ENCODE measurements around the gene PDE11A. TPM values are rescaled to one million over a fixed set of nuclear protein-coding genes. Genes with fewer than 3 reads are reported as not detected.

The PDE11A gene
- total RNA-seq, 6 experiments from 2014 or later: 1.2 to 9.4 (median 6.3) TPM

GRCh38 chr2:177885828-177886466 is 186.6 kb downstream of the PDE11A start:
- Histone ChIP-seq H3K27ac (no peak overlapping the region), H3K9me3 (no peaks in the 10 kb centered on the region), H3K4me1 (peaks cover 0 to 52% (median 13%) of the 10 kb centered on the region in 4 donors), H3K4me3 (no peak overlapping the region), H3K27me3 (no peaks in the 10 kb centered on the region), H3K36me3 (no peaks in the 10 kb centered on the region)
- ATAC-seq: no peak
- intact Hi-C loops (cut with DNase I): no loop called here
- TF ChIP-seq POLR2A (IDR thresholded peaks at IDR 0.05) (no peak), CTCF (IDR thresholded peaks at IDR 0.05) (no peak)
- 69% methylated on average over 2 of the region's 2 CpGs for WGBS (ENCODE audit: insufficient coverage, low coverage, low lambda C conversion rate, missing lambda C conversion rate)
- DNase-seq: no peak

GRCh38 chr2:177883177-177883576 is 189.4 kb downstream of the PDE11A start:
- TF ChIP-seq CTCF (IDR thresholded peaks at IDR 0.05) (no peak), POLR2A (IDR thresholded peaks at IDR 0.05) (no peak)
- H3K27me3 ChIP-seq: no peaks in the 10 kb centered on the region
- H3K4me1 ChIP-seq: peaks cover 0 to 65% (median 19%) of the 10 kb centered on the region in 4 donors
- WGBS (ENCODE audit: insufficient coverage, low coverage, low lambda C conversion rate, missing lambda C conversion rate): 81% methylated on average over 2 of the region's 2 CpGs
- DNase-seq (no peak), ATAC-seq (no peak)
- intact Hi-C loops (cut with DNase I): no loop called here
- H3K36me3 ChIP-seq: no peaks in the 10 kb centered on the region
- H3K27ac ChIP-seq: peak overlapping the region in 2 of 3 donors; percentile 72
- H3K4me3 ChIP-seq: no peak overlapping the region
- no peaks in the 10 kb centered on the region for H3K9me3 ChIP-seq

GRCh38 chr2:177882501-177882900 is 190.1 kb downstream of the PDE11A start:
- peak; percentile 67 to 85 (median 76) for ATAC-seq
- Histone ChIP-seq H3K4me1 (peaks cover 0 to 66% (median 17%) of the 10 kb centered on the region in 4 donors), H3K9me3 (no peaks in the 10 kb centered on the region), H3K27me3 (no peaks in the 10 kb centered on the region), H3K36me3 (no peaks in the 10 kb centered on the region), H3K4me3 (no peak overlapping the region), H3K27ac (peak overlapping the region in 2 of 3 donors; percentile 72)
- TF ChIP-seq POLR2A (IDR thresholded peaks at IDR 0.05) (no peak), CTCF (IDR thresholded peaks at IDR 0.05) (no peak)
- intact Hi-C loops (cut with DNase I): no loop called here
- WGBS (ENCODE audit: insufficient coverage, low coverage, low lambda C conversion rate, missing lambda C conversion rate): 24% methylated on average over 1 of the region's 1 CpG
- DNase-seq: peak in 1 of 3 donors; percentile 69

GRCh38 chr2:177881921-177882320 is 190.7 kb downstream of the PDE11A start:
- WGBS (ENCODE audit: insufficient coverage, low coverage, low lambda C conversion rate, missing lambda C conversion rate): 70% methylated on average over 2 of the region's 2 CpGs
- intact Hi-C loops (cut with DNase I): no loop called here
- no peak for TF ChIP-seq CTCF (IDR thresholded peaks at IDR 0.05)
- TF ChIP-seq POLR2A (IDR thresholded peaks at IDR 0.05): no peak
- Histone ChIP-seq H3K27me3 (no peaks in the 10 kb centered on the region), H3K27ac (peak overlapping the region in 2 of 3 donors; percentile 72), H3K4me1 (peaks cover 0 to 66% (median 17%) of the 10 kb centered on the region in 4 donors), H3K36me3 (no peaks in the 10 kb centered on the region), H3K4me3 (no peak overlapping the region), H3K9me3 (no peaks in the 10 kb centered on the region)
- no peak for DNase-seq
- no peak for ATAC-seq
